Activated CD8-positive, alpha-beta T cell treated with anti-CD3 and anti-CD28 coated beads for 36 hours (primary cell): Measurements from ENCODE around the gene PID1. TPM values are rescaled to one million over a fixed set of nuclear protein-coding genes. Genes with fewer than 3 reads are reported as not detected.

Experiments used
- ATAC-seq: fragments of 200-7000 bp; cut with Tn5 transposase; one replicate; pipeline ENCODE4 v1.10.0; 2021; ENCODE audit warnings: mild to moderate bottlenecking, moderate library complexity
- CTCF ChIA-PET: fragments of 350-600 bp; sonication (Branson Sonifier 250); formaldehyde crosslinking; loops from one replicate; lab custom pipeline; 2021; ENCODE audit warnings: antibody characterized with exemption; lab: Charles Lee
- POLR2A ChIA-PET: fragments of 350-600 bp; sonication (Branson Sonifier 250); formaldehyde crosslinking; loops from one replicate; lab custom pipeline; 2021; ENCODE audit warnings: antibody characterized with exemption; lab: Charles Lee
- DNase-seq: peaks from one replicate; pipeline ENCODE4 v3.0.0-alpha.2; 2020
- H3K27ac Mint-ChIP-seq: one replicate; pipeline ENCODE4 v1.8.0; 2021; ENCODE audit warnings: mild to moderate bottlenecking, mixed read lengths
- H3K27me3 Mint-ChIP-seq: one replicate; pipeline ENCODE4 v1.8.0; 2021; ENCODE audit warnings: mixed read lengths
- H3K36me3 Mint-ChIP-seq: one replicate; pipeline ENCODE4 v1.8.0; 2021; ENCODE audit warnings: low read depth, mixed read lengths
- H3K4me1 Mint-ChIP-seq: one replicate; pipeline ENCODE4 v1.8.0; 2021; ENCODE audit warnings: low read depth, mixed read lengths
- H3K4me3 Mint-ChIP-seq: one replicate; pipeline ENCODE4 v1.8.0; 2021; ENCODE audit warnings: mild to moderate bottlenecking, moderate library complexity, mixed read lengths
- H3K9me3 Mint-ChIP-seq: one replicate; pipeline ENCODE4 v1.8.0; 2021; ENCODE audit warnings: mixed read lengths
- CTCF ChIP-seq: fragments of 200-600 bp; IDR thresholded peaks from one replicate; pipeline ENCODE4 v1.8.0; 2022; ENCODE audit warnings: antibody characterized with exemption, mild to moderate bottlenecking
- intact Hi-C: fragments of 100-400 bp; cut with micrococcal nuclease; formaldehyde crosslinking; loops from one replicate; pipeline ENCODE4 v1.10.0; 2022
- total RNA-seq, 2 experiments: library from RNA; stranded (reverse); gene quantifications; one replicate each; pipeline ENCODE4 v1.2.3, GENCODE V29; 2021

PID1 gene
- total RNA-seq, 2 experiments from 2014 or later, result not detected

GRCh38 chr2:229096409-229097066, 174.5 kb downstream of the PID1 start:
- CTCF ChIA-PET, result no interaction called here
- POLR2A ChIA-PET, result no interaction called here
- no peak for TF ChIP-seq CTCF
- H3K36me3 Mint-ChIP-seq, result no peaks in the 10 kb centered on the region
- no peak overlapping the region for H3K4me3 Mint-ChIP-seq
- no peak overlapping the region for H3K27ac Mint-ChIP-seq
- DNase-seq, result no peak
- intact Hi-C loops, result no loop called here
- no peaks in the 10 kb centered on the region for H3K4me1 Mint-ChIP-seq
- H3K27me3 Mint-ChIP-seq, result no peaks in the 10 kb centered on the region
- H3K9me3 Mint-ChIP-seq, result no peaks in the 10 kb centered on the region
- ATAC-seq, result no peak

GRCh38 chr2:229095472-229095871, 175.6 kb downstream of the PID1 start:
- no peak for ATAC-seq
- intact Hi-C loops, result no loop called here
- Mint-ChIP-seq H3K27me3 (no peaks in the 10 kb centered on the region), H3K4me1 (no peaks in the 10 kb centered on the region), H3K4me3 (no peak overlapping the region), H3K9me3 (no peaks in the 10 kb centered on the region), H3K27ac (no peak overlapping the region), H3K36me3 (no peaks in the 10 kb centered on the region)
- ChIA-PET POLR2A (no interaction called here), CTCF (no interaction called here)
- no peak for TF ChIP-seq CTCF
- DNase-seq, result no peak

GRCh38 chr2:229090225-229090624, 180.9 kb downstream of the PID1 start:
- DNase-seq (no peak), ATAC-seq (no peak)
- ChIA-PET POLR2A (no interaction called here), CTCF (no interaction called here)
- intact Hi-C loops, result no loop called here
- Mint-ChIP-seq H3K4me3 (no peak overlapping the region), H3K27ac (no peak overlapping the region), H3K4me1 (no peaks in the 10 kb centered on the region), H3K27me3 (no peaks in the 10 kb centered on the region), H3K9me3 (peaks cover 2% of the 10 kb centered on the region), H3K36me3 (no peaks in the 10 kb centered on the region)
- no peak for TF ChIP-seq CTCF

- POLR2A ChIA-PET, result no interaction called here
- CTCF ChIA-PET, result no interaction called here
- Mint-ChIP-seq H3K27ac (no peak overlapping the region), H3K4me3 (no peak overlapping the region), H3K9me3 (peaks cover 2% of the 10 kb centered on the region), H3K27me3 (no peaks in the 10 kb centered on the region), H3K4me1 (no peaks in the 10 kb centered on the region), H3K36me3 (no peaks in the 10 kb centered on the region)
- no peak for TF ChIP-seq CTCF
- intact Hi-C loops, result no loop called here
- DNase-seq (no peak), ATAC-seq (no peak)
These were observed 181.3 kb downstream of the PID1 start for GRCh38 chr2:229089776-229090175.

- H3K4me1 Mint-ChIP-seq, result no peaks in the 10 kb centered on the region
- no peak for DNase-seq
- no peak overlapping the region for H3K4me3 Mint-ChIP-seq
- H3K36me3 Mint-ChIP-seq, result no peaks in the 10 kb centered on the region
- intact Hi-C loops, result no loop called here
- CTCF ChIA-PET, result no interaction called here
- no peaks in the 10 kb centered on the region for H3K27me3 Mint-ChIP-seq
- ATAC-seq, result no peak
- H3K27ac Mint-ChIP-seq, result no peak overlapping the region
- no peak for TF ChIP-seq CTCF
- POLR2A ChIA-PET, result no interaction called here
- peaks cover 2% of the 10 kb centered on the region for H3K9me3 Mint-ChIP-seq
These were observed 182.0 kb downstream of the PID1 start for GRCh38 chr2:229088966-229089700.
